GM12864 (cell line): ENCODE results near the gene KIAA0319L.

Source experiments
- DNase-seq: peaks from one replicate; pipeline ENCODE4 v3.0.0-alpha.2; 2011; ENCODE audit warnings: low read depth
- H3K4me3 ChIP-seq: 2 replicates; pipeline ENCODE4 v1.5.1; 2011; ENCODE audit warnings: mild to moderate bottlenecking, low read depth, low read length, control low read depth
- CTCF ChIP-seq: IDR thresholded peaks from 2 replicates; pipeline ENCODE4 v1.5.1; 2011; ENCODE audit warnings: low read depth, mild to moderate bottlenecking, moderate library complexity, low read length, control low read depth, inconsistent platforms; ENCODE audit errors: missing control alignments

Gene KIAA0319L

DNA sequence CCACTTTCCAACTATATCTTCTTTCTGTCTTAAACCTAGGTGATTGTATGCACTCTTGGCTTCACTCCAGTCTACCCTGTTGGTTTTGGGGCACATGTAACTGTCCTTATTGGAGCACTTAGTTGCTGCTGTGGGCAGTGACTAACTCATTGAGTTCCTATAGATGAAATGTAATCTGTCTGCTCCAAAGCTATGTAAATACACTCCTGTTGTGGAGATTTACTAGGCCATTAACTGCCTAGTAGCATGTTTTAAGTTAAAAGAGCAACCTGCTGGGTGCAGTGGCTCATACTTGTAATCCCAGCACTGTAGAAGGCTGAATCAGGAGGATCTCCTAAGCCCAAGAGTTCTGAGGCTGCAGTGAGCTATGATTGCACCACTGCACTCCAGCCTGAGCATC, 151.1 kb downstream of the KIAA0319L start:
- DNase-seq: no peak
- no peak overlapping the region for H3K4me3 ChIP-seq
- TF ChIP-seq CTCF: no peak

GRCh38 chr1:35401049-35401448, 156.2 kb downstream of the KIAA0319L start:
- no peak for DNase-seq
- H3K4me3 ChIP-seq: no peak overlapping the region
- no peak for TF ChIP-seq CTCF

DNA sequence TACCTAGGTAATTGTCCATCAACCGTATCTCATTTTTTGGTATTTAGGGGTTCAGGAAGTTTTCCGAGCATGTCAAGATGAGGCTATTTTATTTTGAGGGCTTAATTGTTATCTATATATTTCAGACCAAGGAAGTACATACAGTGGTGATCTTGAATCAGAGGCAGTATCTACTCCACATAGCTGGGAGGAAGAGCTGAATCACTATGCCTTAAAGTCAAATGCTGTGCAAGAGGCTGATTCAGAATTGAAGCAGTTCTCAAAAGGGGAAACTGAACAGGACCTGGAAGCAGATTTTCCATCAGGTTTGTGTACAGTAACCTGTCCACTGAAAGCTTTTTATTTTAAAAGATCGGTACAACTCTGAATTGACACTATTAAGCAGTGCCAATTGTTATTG, 158.5 kb downstream of the KIAA0319L start:
- no peak for DNase-seq
- no peak overlapping the region for H3K4me3 ChIP-seq
- no peak for TF ChIP-seq CTCF

DNA sequence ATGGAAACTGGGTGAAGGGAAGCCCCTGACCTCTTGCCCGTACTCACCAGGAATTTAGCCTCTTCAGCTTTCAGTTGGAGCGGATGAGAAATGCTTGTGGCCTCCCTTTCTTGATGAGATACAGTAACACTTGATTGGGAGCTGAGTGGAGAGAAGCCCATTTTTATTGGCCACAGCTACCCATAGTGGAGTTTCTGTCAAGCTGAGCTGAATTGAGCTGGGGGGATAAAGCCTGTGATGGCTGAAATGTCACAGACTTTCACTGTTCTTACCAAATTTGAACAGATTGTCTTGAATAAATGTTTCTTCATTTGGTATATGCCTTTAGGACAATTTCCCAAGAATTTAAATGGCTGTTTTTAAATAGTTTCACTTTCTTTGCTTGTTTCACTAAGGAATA, 162.8 kb downstream of the KIAA0319L start:
- no peak overlapping the region for H3K4me3 ChIP-seq
- no peak for DNase-seq
- no peak for TF ChIP-seq CTCF

DNA sequence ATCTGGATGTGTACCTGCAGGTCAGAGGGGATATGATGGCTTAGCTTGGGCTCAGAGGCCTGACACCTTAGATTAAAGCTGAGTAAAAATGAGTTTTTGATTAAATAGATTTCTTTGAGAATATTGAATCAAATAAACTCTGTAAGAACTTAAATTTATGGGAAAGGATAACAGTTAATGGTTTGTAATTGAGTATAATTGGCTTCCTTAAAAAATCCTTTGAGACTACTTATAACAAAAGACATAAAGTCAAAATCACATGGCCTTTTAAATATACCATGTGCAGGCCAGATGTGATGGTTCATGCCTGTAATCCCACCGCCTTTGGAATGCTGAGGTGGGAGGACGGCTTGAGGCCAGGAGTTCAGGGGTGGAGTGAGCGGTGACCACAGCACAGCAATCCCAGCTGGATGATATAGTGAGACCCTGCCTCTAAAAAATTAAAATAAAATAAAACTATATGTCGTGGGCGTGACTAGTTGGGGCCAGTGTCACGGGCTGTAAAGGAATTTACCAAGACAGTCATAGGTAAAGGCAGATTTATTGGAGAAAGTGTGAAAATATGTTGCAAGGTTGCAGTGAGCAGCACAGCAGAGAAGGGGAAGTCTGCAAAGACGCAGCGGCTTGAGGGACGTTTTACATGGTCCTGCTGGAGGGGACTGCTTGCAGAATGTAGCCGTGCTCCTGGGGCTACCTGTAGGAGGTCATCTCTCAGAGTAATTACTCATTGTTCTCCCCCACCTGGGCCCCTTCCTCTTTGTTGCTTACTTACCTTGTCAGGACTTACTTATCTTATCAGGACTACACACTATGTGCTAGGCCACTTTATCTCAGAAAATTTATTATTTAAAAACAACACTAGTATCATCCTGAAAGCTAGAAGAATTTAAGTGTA, 166.4 kb downstream of the KIAA0319L start:
- no peak for TF ChIP-seq CTCF
- H3K4me3 ChIP-seq: no peak overlapping the region
- DNase-seq: no peak

DNA sequence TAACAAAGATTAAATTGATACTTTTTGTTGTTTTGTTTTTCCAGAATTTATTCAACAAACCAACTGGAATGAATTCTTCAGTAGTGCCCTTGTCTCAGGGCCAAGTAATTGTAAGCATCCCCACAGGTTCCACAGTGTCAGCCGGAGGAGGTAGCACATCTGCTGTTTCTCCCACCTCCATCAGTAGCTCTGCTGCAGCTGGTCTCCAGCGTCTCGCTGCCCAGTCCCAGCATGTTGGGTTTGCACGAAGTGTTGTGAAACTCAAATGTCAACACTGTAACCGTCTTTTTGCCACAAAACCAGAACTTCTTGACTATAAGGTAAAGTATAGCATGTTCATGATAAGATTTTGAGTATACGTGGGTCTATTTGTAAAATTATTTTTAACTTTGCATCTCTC, 170.2 kb downstream of the KIAA0319L start:
- no peak for DNase-seq
- no peak for TF ChIP-seq CTCF
- H3K4me3 ChIP-seq: no peak overlapping the region

DNA sequence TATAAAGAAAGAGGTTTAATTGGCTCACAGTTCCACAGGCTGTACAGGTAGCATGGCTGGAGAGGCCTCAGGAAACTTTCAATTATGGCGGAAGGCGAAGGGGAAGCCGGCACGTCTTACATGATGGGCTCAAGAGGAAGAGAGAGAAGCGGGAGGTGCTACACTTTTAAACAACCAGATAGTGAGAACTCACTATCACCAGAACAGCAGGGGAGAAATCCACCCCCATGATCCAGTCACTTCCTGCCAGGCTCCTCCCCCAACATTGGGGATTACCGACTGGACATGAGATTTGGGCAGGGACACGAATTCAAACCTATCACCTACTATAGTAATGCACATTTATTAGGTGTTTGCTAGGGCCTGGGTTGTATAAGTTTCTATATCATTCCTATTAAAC, 170.9 kb downstream of the KIAA0319L start:
- DNase-seq: no peak
- H3K4me3 ChIP-seq: no peak overlapping the region
- TF ChIP-seq CTCF: no peak
